HCT116 (cell line): ENCODE results near the gene CDH4. TPM values are rescaled to one million over a fixed set of nuclear protein-coding genes. Genes with fewer than 3 reads are reported as not detected.

Experiments
- ATAC-seq: fragments of 200-7000 bp; cut with Tn5 transposase; 2 replicates; pipeline ENCODE4 v1.9.1; 2020; ENCODE audit warnings: mild to moderate bottlenecking, moderate library complexity
- BruUV-seq: library from RNA; stranded (reverse); fragments of 400-500 nt; replicated peaks from 2 replicates; lab custom pipeline; 2021; lab: Mats Ljungman, UMichigan
- CTCF ChIA-PET: fragments of 300-600 bp; sonication (Branson Sonifier 250); formaldehyde crosslinking; loops from one replicate; lab custom pipeline; 2021; ENCODE audit warnings: antibody characterized with exemption; lab: Charles Lee
- POLR2A ChIA-PET: fragments of 300-600, 350-600 bp; sonication (Branson Sonifier 250); formaldehyde crosslinking; loops from one replicate; lab custom pipeline; 2021; ENCODE audit warnings: antibody characterized with exemption; lab: Charles Lee
- RAD21 ChIA-PET, 2 experiments: fragments of 300-600 bp; sonication (Branson Sonifier 250); formaldehyde crosslinking; loops; one replicate each; lab custom pipeline; 2023; ENCODE audit warnings: low total read pairs in 2 of 2; ENCODE audit not compliant: uncharacterized antibody in 2 of 2, unreplicated experiment in 2 of 2, low non-redundant PET in 1 of 2; lab: Charles Lee
- DNase-seq: peaks from one replicate; pipeline ENCODE4 v3.0.0-alpha.2; 2010; ENCODE audit warnings: low read depth, low spot score
- H2AFZ ChIP-seq: fragments of 200-600 bp; shearing (Covaris generic), sonication (generic); 2 replicates; pipeline ENCODE4 v1.6.1; 2017; ENCODE audit warnings: low read depth, mixed run types, mixed read lengths, antibody characterized with exemption, low read length; ENCODE audit not compliant: poor library complexity, severe bottlenecking
- H3K27ac ChIP-seq: 2 replicates; pipeline ENCODE4 v1.5.1; 2012; ENCODE audit warnings: low read depth, low read length
- H3K27me3 ChIP-seq: fragments of 200-600 bp; sonication (generic); 2 replicates; pipeline ENCODE4 v1.6.1; 2016; ENCODE audit warnings: mixed run types, low read length, mixed read lengths; ENCODE audit not compliant: insufficient read depth
- H3K36me3 ChIP-seq, 2 experiments: fragments of 200-500 bp in 1 of 2; fragments of 200-600 bp in 1 of 2; sonication (Bioruptor generic) in 1 of 2; sonication (generic) in 1 of 2; 2 replicates each; pipeline versions ENCODE4 v1.5.1 to v1.6.1; 2014 to 2016; ENCODE audit warnings: low read length in 2 of 2, inconsistent platforms in 1 of 2, mixed read lengths in 1 of 2, mixed run types in 1 of 2; ENCODE audit not compliant: insufficient read depth in 2 of 2, control insufficient read depth in 1 of 2
- H3K4me1 ChIP-seq, 2 experiments: fragments of 200-600 bp in 1 of 2; sonication (generic) in 1 of 2; 2 replicates each; pipeline versions ENCODE4 v1.5.1 to v1.6.1; 2012 to 2017; ENCODE audit warnings: low read length in 2 of 2, inconsistent platforms in 1 of 2, mild to moderate bottlenecking in 1 of 2, mixed read lengths in 1 of 2, mixed run types in 1 of 2, moderate library complexity in 1 of 2; ENCODE audit not compliant: insufficient read depth in 2 of 2, control insufficient read depth in 1 of 2
- H3K4me2 ChIP-seq: fragments of 200-600 bp; sonication (generic); 2 replicates; pipeline ENCODE4 v1.6.1; 2017; ENCODE audit warnings: mixed run types, low read length, mixed read lengths
- H3K4me3 ChIP-seq, 2 experiments: fragments of 200-600 bp in 1 of 2; sonication (generic) in 1 of 2; replicated peaks in 1 of 2; 2 replicates each; pipeline ENCODE4 v1.5.1; 2011 to 2016; ENCODE audit warnings: low read length in 2 of 2, control low read depth in 1 of 2, low read depth in 1 of 2, mild to moderate bottlenecking in 1 of 2, mixed read lengths in 1 of 2, mixed run types in 1 of 2
- H3K79me2 ChIP-seq: fragments of 200-600 bp; sonication (generic); 2 replicates; pipeline ENCODE4 v1.6.1; 2017; ENCODE audit warnings: mild to moderate bottlenecking, mixed run types, low read length, moderate library complexity, mixed read lengths; ENCODE audit not compliant: insufficient read depth
- H3K9ac ChIP-seq: fragments of 200-600 bp; sonication (generic); 2 replicates; pipeline ENCODE4 v1.6.1; 2016; ENCODE audit warnings: low read length, mixed read lengths
- H3K9me2 ChIP-seq: fragments of 200-600 bp; sonication (generic), shearing (Covaris generic); 2 replicates; pipeline ENCODE4 v1.6.1; 2017; ENCODE audit warnings: mixed run types, mild to moderate bottlenecking, moderate library complexity; ENCODE audit not compliant: insufficient read depth
- H3K9me3 ChIP-seq, 2 experiments: fragments of 200-500 bp in 1 of 2; fragments of 200-600 bp in 1 of 2; sonication (Bioruptor generic) in 1 of 2; sonication (generic) in 1 of 2; 2 replicates each; pipeline ENCODE4 v1.6.1; 2014 to 2017; ENCODE audit warnings: low read length in 2 of 2, mixed read lengths in 2 of 2, inconsistent platforms in 1 of 2, low read depth in 1 of 2, mild to moderate bottlenecking in 1 of 2, mixed run types in 1 of 2, moderate library complexity in 1 of 2; ENCODE audit not compliant: control insufficient read depth in 1 of 2, insufficient read depth in 1 of 2
- H4K20me1 ChIP-seq: fragments of 200-600 bp; sonication (generic), shearing (Covaris generic); 2 replicates; pipeline ENCODE4 v1.6.1; 2017; ENCODE audit warnings: mixed run types, mild to moderate bottlenecking, moderate library complexity; ENCODE audit not compliant: insufficient read depth
- ATF3 ChIP-seq: IDR thresholded peaks from 2 replicates; pipeline ENCODE4 v1.6.1; 2012
- CBX3 ChIP-seq: IDR thresholded peaks from 2 replicates; pipeline ENCODE4 v1.6.1; 2012; ENCODE audit warnings: low read depth
- CEBPB ChIP-seq: IDR thresholded peaks from 2 replicates; pipeline ENCODE4 v1.6.1; 2012; ENCODE audit warnings: low read depth
- EGR1 ChIP-seq: IDR thresholded peaks from 2 replicates; pipeline ENCODE4 v1.6.1; 2012; ENCODE audit warnings: low read depth
- EZH2 ChIP-seq: fragments of 200-600 bp; sonication (generic); IDR thresholded peaks from 2 replicates; pipeline ENCODE4 v1.6.1; 2017; ENCODE audit warnings: antibody characterized with exemption, mixed run types
- EZH2phosphoT487 ChIP-seq: fragments of 200-600 bp; IDR thresholded peaks from 2 replicates; pipeline ENCODE4 v1.6.1; 2018; ENCODE audit warnings: antibody characterized with exemption, borderline replicate concordance
- FOSL1 ChIP-seq: IDR thresholded peaks from 2 replicates; pipeline ENCODE4 v1.6.1; 2012; ENCODE audit warnings: low read depth
- MAX ChIP-seq: IDR thresholded peaks from 2 replicates; pipeline ENCODE4 v1.6.1; 2012
- POLR2AphosphoS5 ChIP-seq: IDR thresholded peaks from 2 replicates; pipeline ENCODE4 v1.6.1; 2011; ENCODE audit warnings: mild to moderate bottlenecking, low read depth, low read length, moderate library complexity
- REST ChIP-seq: IDR thresholded peaks from 2 replicates; pipeline ENCODE4 v1.6.1; 2012; ENCODE audit warnings: low read depth
- SIN3A ChIP-seq: IDR thresholded peaks from 2 replicates; pipeline ENCODE4 v1.6.1; 2012; ENCODE audit warnings: low read depth
- SP1 ChIP-seq: IDR thresholded peaks from 2 replicates; pipeline ENCODE4 v1.6.1; 2012; ENCODE audit warnings: low read depth
- SRF ChIP-seq: IDR thresholded peaks from 2 replicates; pipeline ENCODE4 v1.6.1; 2012; ENCODE audit warnings: low read depth
- TCF7L2 ChIP-seq: IDR thresholded peaks from 2 replicates; pipeline ENCODE4 v1.7.0; 2011; ENCODE audit warnings: borderline replicate concordance, inconsistent platforms; ENCODE audit not compliant: insufficient read depth, insufficient read length; ENCODE audit errors: extremely low read depth
- ZNF274 ChIP-seq: fragments of 200-500 bp; sonication (Bioruptor generic); IDR thresholded peaks from 2 replicates; pipeline ENCODE4 v1.6.1; 2014; ENCODE audit warnings: mild to moderate bottlenecking, low read depth, low read length, inconsistent platforms
- intact Hi-C: fragments of 100-400 bp; cut with micrococcal nuclease; formaldehyde crosslinking; loops from 2 replicates; pipeline ENCODE4 v1.10.0; 2022
- total RNA-seq: library from RNA; stranded (reverse); gene quantifications from one replicate; pipeline ENCODE4 v1.2.1, GENCODE V29; 2021; ENCODE audit not compliant: unreplicated experiment
- TF ChIP-seq, protein P1 (sequence below), 3 experiments: fragments of 200-600 bp in 1 of 3; sonication (generic) in 1 of 3; IDR thresholded peaks in 2 of 3; conservative IDR thresholded peaks in 1 of 3; 2 replicates each; pipeline ENCODE4 v1.5.1; 2012 to 2017; ENCODE audit warnings: low read depth in 2 of 3, low read length in 2 of 3, antibody characterized with exemption in 1 of 3, borderline replicate concordance in 1 of 3, control low read depth in 1 of 3, mild to moderate bottlenecking in 1 of 3, mixed read lengths in 1 of 3, mixed run types in 1 of 3, moderate library complexity in 1 of 3; ENCODE audit not compliant: insufficient read depth in 1 of 3

The CDH4 gene
- total RNA-seq, 1 experiment from 2014 or later = not detected

- TF ChIP-seq, protein P1, sequence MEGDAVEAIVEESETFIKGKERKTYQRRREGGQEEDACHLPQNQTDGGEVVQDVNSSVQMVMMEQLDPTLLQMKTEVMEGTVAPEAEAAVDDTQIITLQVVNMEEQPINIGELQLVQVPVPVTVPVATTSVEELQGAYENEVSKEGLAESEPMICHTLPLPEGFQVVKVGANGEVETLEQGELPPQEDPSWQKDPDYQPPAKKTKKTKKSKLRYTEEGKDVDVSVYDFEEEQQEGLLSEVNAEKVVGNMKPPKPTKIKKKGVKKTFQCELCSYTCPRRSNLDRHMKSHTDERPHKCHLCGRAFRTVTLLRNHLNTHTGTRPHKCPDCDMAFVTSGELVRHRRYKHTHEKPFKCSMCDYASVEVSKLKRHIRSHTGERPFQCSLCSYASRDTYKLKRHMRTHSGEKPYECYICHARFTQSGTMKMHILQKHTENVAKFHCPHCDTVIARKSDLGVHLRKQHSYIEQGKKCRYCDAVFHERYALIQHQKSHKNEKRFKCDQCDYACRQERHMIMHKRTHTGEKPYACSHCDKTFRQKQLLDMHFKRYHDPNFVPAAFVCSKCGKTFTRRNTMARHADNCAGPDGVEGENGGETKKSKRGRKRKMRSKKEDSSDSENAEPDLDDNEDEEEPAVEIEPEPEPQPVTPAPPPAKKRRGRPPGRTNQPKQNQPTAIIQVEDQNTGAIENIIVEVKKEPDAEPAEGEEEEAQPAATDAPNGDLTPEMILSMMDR (IDR thresholded peaks at IDR 0.05 in 2 of 3, conservative IDR thresholded peaks at IDR 0.05 in 1 of 3; ENCODE audit: borderline replicate concordance in 1 of 3, insufficient read depth in 1 of 3, low read depth in 2 of 3, low read length in 2 of 3) = no peak
- TF ChIP-seq ATF3 (no peak), CBX3 (no peak), MAX (no peak), EZH2 (no peak), SIN3A (no peak)
Observed at GRCh38 chr20:61807471-61808160, 555.6 kb downstream of the CDH4 start (continued).

DNA sequence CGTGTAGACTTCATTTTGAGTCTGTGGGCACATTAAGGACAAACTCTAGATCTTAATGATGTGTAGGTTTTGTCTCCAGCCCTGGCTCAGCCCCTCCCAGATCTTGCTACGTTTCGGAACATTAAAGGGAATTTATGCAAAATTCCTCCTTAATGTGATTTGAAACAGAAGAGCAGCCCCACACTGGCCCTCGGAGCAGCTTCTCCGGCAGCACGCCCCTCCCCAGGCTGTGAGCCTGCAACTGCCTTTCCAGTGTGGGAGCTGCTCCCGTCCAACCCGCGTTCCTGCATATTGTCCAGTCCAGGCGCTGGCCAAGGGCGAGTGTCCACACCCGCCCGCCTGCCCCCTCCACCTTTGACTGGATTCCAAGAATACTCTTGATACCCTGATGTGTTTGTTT, 556.4 kb downstream of the CDH4 start:
- no peak overlapping the region for H3K4me3 ChIP-seq
- CTCF ChIA-PET = no interaction called here
- H3K27ac ChIP-seq = no peak overlapping the region
- RAD21 ChIA-PET = no interaction called here
- peaks cover 72% of the 10 kb centered on the region for H3K27me3 ChIP-seq
- no peaks in the 10 kb centered on the region for H3K4me1 ChIP-seq
- no peak overlapping the region for H3K4me2 ChIP-seq
- intact Hi-C loops = no loop called here
- no peak overlapping the region for H3K9ac ChIP-seq
- no peak for DNase-seq
- no peak overlapping the region for H2AFZ ChIP-seq
- no peak for ATAC-seq
- POLR2A ChIA-PET = no interaction called here
- H3K9me3 ChIP-seq = no peaks in the 10 kb centered on the region
- H3K79me2 ChIP-seq = no peaks in the 10 kb centered on the region
- H3K9me2 ChIP-seq = no peaks in the 10 kb centered on the region
- H3K36me3 ChIP-seq = no peaks in the 10 kb centered on the region
- BruUV-seq = no TSS peak
- H4K20me1 ChIP-seq = no peaks in the 10 kb centered on the region
- no peak for TF ChIP-seq SP1
- TF ChIP-seq CBX3 = no peak
- TF ChIP-seq POLR2AphosphoS5 = no peak
- no peak for TF ChIP-seq ZNF274
- TF ChIP-seq EZH2phosphoT487 = no peak
- no peak for TF ChIP-seq TCF7L2
- TF ChIP-seq REST = no peak
- TF ChIP-seq FOSL1 = no peak
- no peak for TF ChIP-seq SRF
- no peak for TF ChIP-seq CEBPB
- TF ChIP-seq EGR1 = no peak
- TF ChIP-seq, all 23 proteins: peak for 0
